ENCODE data around the gene GHRHR.

GHRHR gene

GRCh38 chr7:30921540-30922401, 42.0 kb upstream of the GHRHR start:
- TF ChIP-seq MAX (IDR thresholded peaks at IDR 0.05; ENCODE audit: low read depth, low read length) (no peak), CTCF (IDR thresholded peaks at IDR 0.05; ENCODE audit: low read depth, low read length) (no peak), POLR2A (IDR thresholded peaks at IDR 0.05; ENCODE audit: extremely low read depth, insufficient read length) (no peak), MYC (IDR thresholded peaks at IDR 0.05; ENCODE audit: low read depth, low read length) (no peak)
- DNase-seq (ENCODE audit: low read depth) = no peak
- no peak overlapping the region for H3K4me3 ChIP-seq (ENCODE audit: low read depth, low read length)

GRCh38 chr7:30922596-30922995, 41.2 kb upstream of the GHRHR start:
- no peak for DNase-seq (ENCODE audit: low read depth)
- TF ChIP-seq POLR2A (IDR thresholded peaks at IDR 0.05; ENCODE audit: extremely low read depth, insufficient read length) (no peak), CTCF (IDR thresholded peaks at IDR 0.05; ENCODE audit: low read depth, low read length) (no peak), MYC (IDR thresholded peaks at IDR 0.05; ENCODE audit: low read depth, low read length) (no peak), MAX (IDR thresholded peaks at IDR 0.05; ENCODE audit: low read depth, low read length) (no peak)
- no peak overlapping the region for H3K4me3 ChIP-seq (ENCODE audit: low read depth, low read length)

GRCh38 chr7:30923009-30923773, 40.6 kb upstream of the GHRHR start:
- no peak overlapping the region for H3K4me3 ChIP-seq (ENCODE audit: low read depth, low read length)
- TF ChIP-seq MAX (IDR thresholded peaks at IDR 0.05; ENCODE audit: low read depth, low read length) = no peak
- TF ChIP-seq CTCF (IDR thresholded peaks at IDR 0.05; ENCODE audit: low read depth, low read length) = no peak
- DNase-seq (ENCODE audit: low read depth) = no peak

GRCh38 chr7:30923774-30924413, 39.9 kb upstream of the GHRHR start:
- TF ChIP-seq POLR2A (IDR thresholded peaks at IDR 0.05; ENCODE audit: extremely low read depth, insufficient read length) = no peak
- TF ChIP-seq MYC (IDR thresholded peaks at IDR 0.05; ENCODE audit: low read depth, low read length) = no peak
- TF ChIP-seq MAX (IDR thresholded peaks at IDR 0.05; ENCODE audit: low read depth, low read length) = no peak
- no peak for TF ChIP-seq CTCF (IDR thresholded peaks at IDR 0.05; ENCODE audit: low read depth, low read length)
- H3K4me3 ChIP-seq (ENCODE audit: low read depth, low read length) = no peak overlapping the region
- no peak for DNase-seq (ENCODE audit: low read depth)

- H3K4me3 ChIP-seq (ENCODE audit: low read depth, low read length) = no peak overlapping the region
- DNase-seq (ENCODE audit: low read depth) = no peak
- TF ChIP-seq MAX (IDR thresholded peaks at IDR 0.05; ENCODE audit: low read depth, low read length) (no peak), POLR2A (IDR thresholded peaks at IDR 0.05; ENCODE audit: extremely low read depth, insufficient read length) (no peak), CTCF (IDR thresholded peaks at IDR 0.05; ENCODE audit: low read depth, low read length) (no peak), MYC (IDR thresholded peaks at IDR 0.05; ENCODE audit: low read depth, low read length) (no peak)
Observed at GRCh38 chr7:30924624-30925023, 39.1 kb upstream of the GHRHR start.

All from NB4 (cell line).